ENCODE data around the gene ALK.

DNA sequence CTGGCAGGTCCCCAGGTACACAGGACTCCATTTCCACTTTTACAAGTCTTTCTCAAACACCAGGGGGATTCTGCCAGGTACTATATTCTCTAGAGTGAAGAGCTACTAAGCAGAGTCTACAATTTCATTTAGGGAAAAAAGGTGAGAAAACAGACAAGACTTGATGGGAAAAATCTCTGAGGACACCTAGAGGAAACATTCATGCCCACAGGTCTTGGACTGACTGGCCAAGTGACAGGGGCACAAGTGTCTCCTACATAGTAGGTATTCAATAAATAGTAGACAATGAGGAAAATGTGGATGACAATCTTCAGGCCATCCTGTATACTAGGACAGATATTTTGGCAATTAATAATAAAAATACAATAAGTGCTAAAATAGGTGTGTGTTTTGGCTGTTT is 577.6 kb downstream of the ALK start:
- TF ChIP-seq CTCF (IDR thresholded peaks at IDR 0.05) (no peak), POLR2A (IDR thresholded peaks at IDR 0.05) (no peak)
